CD4-positive, alpha-beta T cell (primary cell): ENCODE measurements around the gene OMA1. TPM values are rescaled to one million over a fixed set of nuclear protein-coding genes. Genes with fewer than 3 reads are reported as not detected.

Source experiments
- ATAC-seq: fragments of 200-7000 bp; cut with Tn5 transposase; one replicate; pipeline ENCODE4 v1.10.0; 2022; ENCODE audit warnings: mild to moderate bottlenecking; ENCODE audit not compliant: poor library complexity
- CTCF ChIA-PET: fragments of 350-600 bp; sonication (Branson Sonifier 250); formaldehyde crosslinking; loops from one replicate; lab custom pipeline; 2021; ENCODE audit warnings: antibody characterized with exemption, inconsistent platforms; lab: Charles Lee
- POLR2A ChIA-PET: fragments of 350-600 bp; sonication (Branson Sonifier 250); formaldehyde crosslinking; loops from one replicate; lab custom pipeline; 2021; ENCODE audit warnings: antibody characterized with exemption, inconsistent platforms; lab: Charles Lee
- DNase-seq, 14 experiments: peaks; one replicate each; pipeline ENCODE4 v3.0.0-alpha.2; 2013 to 2020; ENCODE audit warnings: mixed read lengths in 2 of 14
- H3K27ac ChIP-seq, 2 donors: one replicate each; pipeline versions ENCODE4 v1.5.1 to v1.7.0; 2013; ENCODE audit warnings: low read length in 2 of 2, low read depth in 1 of 2, mild to moderate bottlenecking in 1 of 2
- H3K27me3 ChIP-seq, 2 experiments: 1 replicate in 1 of 2; 2 replicates in 1 of 2; pipeline versions ENCODE4 v1.6.1 to v1.7.0; 2013; ENCODE audit warnings: low read length in 2 of 2, control low read depth in 1 of 2, mild to moderate bottlenecking in 1 of 2, moderate library complexity in 1 of 2; ENCODE audit not compliant: insufficient read depth in 2 of 2, control insufficient read depth in 1 of 2
- H3K36me3 ChIP-seq: one replicate; pipeline ENCODE4 v1.6.1; 2013; ENCODE audit warnings: low read length, control low read depth; ENCODE audit not compliant: insufficient read depth
- H3K4me1 ChIP-seq: one replicate; pipeline ENCODE4 v1.6.1; 2013; ENCODE audit warnings: low read length, control low read depth; ENCODE audit not compliant: insufficient read depth
- H3K4me3 ChIP-seq: one replicate; pipeline ENCODE4 v1.5.1; 2013; ENCODE audit warnings: mild to moderate bottlenecking, low read length, moderate library complexity
- H3K9me3 ChIP-seq, 2 experiments: 1 replicate in 1 of 2; 2 replicates in 1 of 2; pipeline versions ENCODE4 v1.6.1 to v1.7.0; 2013; ENCODE audit warnings: low read length in 2 of 2, mild to moderate bottlenecking in 2 of 2, control low read depth in 1 of 2, moderate library complexity in 1 of 2; ENCODE audit not compliant: control insufficient read depth in 1 of 2, insufficient read depth in 1 of 2
- H3K27ac Mint-ChIP-seq: one replicate; pipeline ENCODE4 v1.8.0; 2020; ENCODE audit warnings: mixed read lengths
- H3K27me3 Mint-ChIP-seq: one replicate; pipeline ENCODE4 v1.8.0; 2021; ENCODE audit warnings: mixed read lengths
- H3K36me3 Mint-ChIP-seq: one replicate; pipeline ENCODE4 v1.8.0; 2021; ENCODE audit warnings: low read depth, mixed read lengths
- H3K4me1 Mint-ChIP-seq: one replicate; pipeline ENCODE4 v1.8.0; 2021; ENCODE audit warnings: low read depth, mixed read lengths
- H3K4me3 Mint-ChIP-seq: one replicate; pipeline ENCODE4 v1.8.0; 2020; ENCODE audit warnings: mild to moderate bottlenecking, mixed read lengths
- H3K9me3 Mint-ChIP-seq: one replicate; pipeline ENCODE4 v1.8.0; 2020; ENCODE audit warnings: mixed read lengths
- intact Hi-C, 2 experiments: fragments of 100-400 bp; cut with DNase I in 1 of 2; cut with micrococcal nuclease in 1 of 2; formaldehyde crosslinking; loops; one replicate each; pipeline versions ENCODE4 v1.15.1 to v1.9.0; 2023 to 2025; cut with DNase I, micrococcal nuclease
- total RNA-seq, 174 experiments: library from RNA in 2 of 174; stranded (reverse) in 2 of 174; gene quantifications; one replicate each; pipeline ENCODE4 v1.2.3 and lab custom pipeline; 2021 to 2026
- TF ChIP-seq, protein P1 (sequence below): fragments of 200-600 bp; IDR thresholded peaks from one replicate; pipeline ENCODE4 v1.8.0; 2022; ENCODE audit warnings: antibody characterized with exemption, mild to moderate bottlenecking

OMA1 gene
- total RNA-seq, 2 experiments from 2014 or later: 23.7 to 27.7 TPM

DNA sequence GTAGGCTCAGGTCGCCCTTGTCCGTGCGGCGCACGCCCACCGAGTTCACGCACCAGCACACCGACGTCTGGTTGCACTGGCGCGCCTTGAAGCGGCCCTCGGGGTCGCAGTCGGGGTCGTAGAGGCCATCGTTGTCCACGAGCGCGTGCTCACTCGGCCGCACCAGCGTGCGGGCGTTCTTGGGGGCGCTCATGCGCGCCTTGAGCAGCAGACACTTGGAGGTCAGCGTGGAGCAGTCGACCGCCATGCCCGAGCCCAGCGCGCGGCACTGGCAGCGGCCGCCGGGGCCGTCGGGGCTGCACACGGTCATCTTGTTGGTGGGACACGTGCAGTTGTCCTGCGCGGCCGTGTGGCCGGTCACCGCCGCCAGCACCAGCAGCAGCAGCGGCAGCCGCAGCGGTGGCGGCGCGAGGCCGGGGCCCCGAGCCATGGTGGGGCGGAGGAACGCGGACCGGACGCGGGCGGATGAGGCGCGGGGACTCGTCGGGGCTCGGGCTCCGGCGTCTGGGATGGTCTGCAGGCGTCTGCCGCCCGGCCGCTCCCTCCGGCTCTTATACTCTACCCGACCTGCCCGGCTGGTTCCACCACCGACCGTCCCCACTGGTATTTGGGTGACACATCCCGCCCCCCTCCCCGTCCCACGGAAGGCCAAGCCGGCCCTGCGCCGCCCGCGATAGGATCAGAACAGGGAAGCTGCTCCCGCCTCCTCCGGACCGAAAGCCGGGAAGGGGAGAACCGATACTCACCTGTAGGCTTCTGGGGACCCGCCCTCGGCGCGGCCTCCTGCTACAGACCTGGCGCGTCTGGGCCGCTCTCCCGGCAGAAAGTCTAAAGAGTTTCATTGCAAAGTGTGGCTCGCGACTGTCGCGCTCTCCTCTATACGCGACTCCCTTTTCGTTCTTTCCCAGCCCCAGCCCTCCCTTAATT lies 30.5 kb upstream of the OMA1 start, which contains the start of gene TACSTD2:
TACSTD2 (minus strand) TSS at position 526 of the 927 bp plus-strand sequence; CDS start at position 430, 96 bp downstream.
- ChIA-PET POLR2A (no interaction called here), CTCF (interaction anchor here (0.6 kb wide), 1 partner anchor 30 kb away, joined by 3 read pairs; the partner anchor contains the start of gene OMA1)
- no peak for DNase-seq
- TF ChIP-seq, protein P1, sequence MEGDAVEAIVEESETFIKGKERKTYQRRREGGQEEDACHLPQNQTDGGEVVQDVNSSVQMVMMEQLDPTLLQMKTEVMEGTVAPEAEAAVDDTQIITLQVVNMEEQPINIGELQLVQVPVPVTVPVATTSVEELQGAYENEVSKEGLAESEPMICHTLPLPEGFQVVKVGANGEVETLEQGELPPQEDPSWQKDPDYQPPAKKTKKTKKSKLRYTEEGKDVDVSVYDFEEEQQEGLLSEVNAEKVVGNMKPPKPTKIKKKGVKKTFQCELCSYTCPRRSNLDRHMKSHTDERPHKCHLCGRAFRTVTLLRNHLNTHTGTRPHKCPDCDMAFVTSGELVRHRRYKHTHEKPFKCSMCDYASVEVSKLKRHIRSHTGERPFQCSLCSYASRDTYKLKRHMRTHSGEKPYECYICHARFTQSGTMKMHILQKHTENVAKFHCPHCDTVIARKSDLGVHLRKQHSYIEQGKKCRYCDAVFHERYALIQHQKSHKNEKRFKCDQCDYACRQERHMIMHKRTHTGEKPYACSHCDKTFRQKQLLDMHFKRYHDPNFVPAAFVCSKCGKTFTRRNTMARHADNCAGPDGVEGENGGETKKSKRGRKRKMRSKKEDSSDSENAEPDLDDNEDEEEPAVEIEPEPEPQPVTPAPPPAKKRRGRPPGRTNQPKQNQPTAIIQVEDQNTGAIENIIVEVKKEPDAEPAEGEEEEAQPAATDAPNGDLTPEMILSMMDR: no peak
- peak within 1 kb of the TSS; percentile 8 for H3K4me3 Mint-ChIP-seq
- peaks cover 33% of the 10 kb centered on the region for H3K4me1 Mint-ChIP-seq
- ATAC-seq: no peak
- intact Hi-C loops: no loop called here
- Histone ChIP-seq H3K4me3 (peak within 1 kb of the TSS; percentile 34), H3K36me3 (no peaks in the 10 kb centered on the region), H3K9me3 (peaks cover 0 to 10% of the 10 kb centered on the region in 2 experiments), H3K27me3 (peaks cover 34 to 50% of the 10 kb centered on the region in 2 experiments), H3K4me1 (peaks cover 13% of the 10 kb centered on the region), H3K27ac (no peak within 1 kb of the TSS)
- no peaks in the 10 kb centered on the region for H3K9me3 Mint-ChIP-seq
- peaks cover 77% of the 10 kb centered on the region for H3K27me3 Mint-ChIP-seq
- H3K36me3 Mint-ChIP-seq: no peaks in the 10 kb centered on the region
- H3K27ac Mint-ChIP-seq: no peak within 1 kb of the TSS

DNA sequence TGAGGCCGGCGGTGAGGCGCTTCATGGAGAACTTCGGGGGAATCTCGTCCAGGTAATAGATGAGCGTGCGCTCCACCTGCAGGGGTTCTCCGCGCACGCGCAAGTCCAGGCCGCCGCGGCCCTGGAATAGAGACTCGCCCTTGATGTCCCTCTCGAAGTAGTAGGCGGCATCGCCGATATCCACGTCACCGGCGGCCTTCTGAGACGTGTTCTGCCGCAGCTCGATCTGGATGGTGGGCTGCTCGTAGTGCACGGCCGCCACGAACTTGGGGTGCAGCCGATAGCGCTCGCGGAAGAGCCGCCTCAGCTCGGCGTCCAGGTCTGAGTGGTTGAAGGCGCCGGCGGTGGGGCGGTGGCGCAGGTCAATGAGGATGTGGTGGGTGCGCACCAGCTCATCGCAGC lies 29.8 kb upstream of the OMA1 start:
- peaks cover 79% of the 10 kb centered on the region for H3K27me3 Mint-ChIP-seq
- no peaks in the 10 kb centered on the region for H3K36me3 Mint-ChIP-seq
- peak overlapping the region; percentile 8 for H3K4me3 Mint-ChIP-seq
- peak in 3 of 14 experiments; percentile 3 to 27 (median 25) for DNase-seq
- H3K27ac Mint-ChIP-seq: no peak overlapping the region
- peaks cover 33% of the 10 kb centered on the region for H3K4me1 Mint-ChIP-seq
- POLR2A ChIA-PET: no interaction called here
- Histone ChIP-seq H3K4me3 (peak overlapping the region; percentile 34), H3K36me3 (no peaks in the 10 kb centered on the region), H3K9me3 (peaks cover 0 to 10% of the 10 kb centered on the region in 2 experiments), H3K27me3 (peaks cover 34 to 50% of the 10 kb centered on the region in 2 experiments), H3K4me1 (peaks cover 13% of the 10 kb centered on the region), H3K27ac (no peak overlapping the region)
- ATAC-seq: no peak
- CTCF ChIA-PET: interaction anchor here (0.6 kb wide), 1 partner anchor 30 kb away, joined by 3 read pairs; the partner anchor contains the start of gene OMA1
- TF ChIP-seq, protein P1: no peak
- intact Hi-C loops: no loop called here
- H3K9me3 Mint-ChIP-seq: no peaks in the 10 kb centered on the region

DNA sequence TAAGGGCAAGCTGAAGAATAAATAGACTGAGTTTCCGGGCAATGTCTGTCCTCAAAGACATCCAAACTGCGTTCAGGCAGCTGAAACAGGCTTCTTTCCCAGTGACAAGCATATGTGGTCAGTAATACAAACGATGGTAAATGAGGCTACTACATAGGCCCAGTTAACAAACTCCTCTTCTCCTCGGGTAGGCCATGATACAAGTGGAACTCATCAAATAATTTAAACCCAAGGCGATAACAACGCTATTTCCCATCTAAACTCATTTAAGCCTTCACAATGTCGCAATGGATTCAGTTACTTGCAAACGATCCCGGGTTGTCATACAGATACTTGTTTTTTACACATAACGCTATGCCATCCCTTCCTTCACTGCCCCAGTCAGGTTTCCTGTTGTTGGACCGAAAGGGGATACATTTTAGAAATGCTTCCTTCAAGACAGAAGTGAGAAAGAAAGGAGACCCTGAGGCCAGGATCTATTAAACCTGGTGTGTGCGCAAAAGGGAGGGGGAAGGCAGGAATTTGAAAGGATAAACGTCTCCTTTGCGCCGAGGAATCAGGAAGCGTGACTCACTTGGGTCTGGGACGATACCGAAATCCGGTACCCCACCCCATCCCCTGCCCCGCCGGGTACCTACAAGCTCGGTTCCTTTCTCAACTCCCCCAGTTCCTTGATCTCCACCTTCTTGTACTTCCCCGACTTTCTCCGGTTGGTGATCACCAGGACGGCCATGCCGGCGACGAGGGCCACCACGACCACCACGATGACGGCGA lies 29.2 kb upstream of the OMA1 start:
- Mint-ChIP-seq H3K4me3 (peak overlapping the region; percentile 8), H3K27ac (no peak overlapping the region), H3K9me3 (no peaks in the 10 kb centered on the region), H3K27me3 (peaks cover 82% of the 10 kb centered on the region), H3K36me3 (no peaks in the 10 kb centered on the region), H3K4me1 (peaks cover 33% of the 10 kb centered on the region)
- TF ChIP-seq, protein P1: no peak
- POLR2A ChIA-PET: no interaction called here
- H3K4me1 ChIP-seq: peaks cover 13% of the 10 kb centered on the region
- H3K27ac ChIP-seq: no peak overlapping the region
- peak overlapping the region; percentile 34 for H3K4me3 ChIP-seq
- CTCF ChIA-PET: interaction anchor here (0.6 kb wide), 1 partner anchor 29 kb away, joined by 3 read pairs; the partner anchor contains the start of gene OMA1
- H3K9me3 ChIP-seq: peaks cover 0 to 10% of the 10 kb centered on the region in 2 experiments
- DNase-seq: no peak
- no peaks in the 10 kb centered on the region for H3K36me3 ChIP-seq
- intact Hi-C loops: no loop called here
- ATAC-seq: no peak
- peaks cover 34 to 50% of the 10 kb centered on the region in 2 experiments for H3K27me3 ChIP-seq
